NCI-H2081 (cell line): ENCODE measurements around the gene NPIPA5.
"Not testable (repeated sequence)": the region's sequence is repeated elsewhere in the genome, so short reads cannot be mapped to it uniquely, and the experiment has no call there.

Source experiments
- DNase-seq, 2 experiments: peaks; one replicate each; lab custom pipeline; 2025; lab: John Stamatoyannopoulos, UW

The NPIPA5 gene

DNA sequence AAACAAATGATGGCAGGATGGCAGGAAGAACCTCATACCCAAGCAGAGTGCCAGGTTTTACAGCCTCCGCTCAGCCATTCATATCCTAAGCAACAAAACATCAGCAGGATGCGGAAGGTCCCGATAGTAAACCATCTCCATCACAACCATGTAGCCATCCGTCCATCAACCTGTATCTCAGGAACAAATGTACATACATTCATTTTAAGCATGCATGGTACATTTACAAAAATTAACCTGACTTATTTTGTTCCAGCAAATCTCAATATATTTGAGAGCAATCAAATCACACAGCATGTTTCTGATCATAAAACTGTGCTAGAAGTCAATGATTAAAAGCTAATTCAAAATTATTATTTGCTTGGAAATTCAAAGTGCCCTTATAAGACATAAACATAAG, at the start of gene NPIPA5:
Gene NPIPA5, minus strand, starts transcription at position 101 of the 400 bp plus-strand sequence. Its CDS starts 0 bp downstream, at position 101.
- DNase-seq = not testable (repeated sequence)

DNA sequence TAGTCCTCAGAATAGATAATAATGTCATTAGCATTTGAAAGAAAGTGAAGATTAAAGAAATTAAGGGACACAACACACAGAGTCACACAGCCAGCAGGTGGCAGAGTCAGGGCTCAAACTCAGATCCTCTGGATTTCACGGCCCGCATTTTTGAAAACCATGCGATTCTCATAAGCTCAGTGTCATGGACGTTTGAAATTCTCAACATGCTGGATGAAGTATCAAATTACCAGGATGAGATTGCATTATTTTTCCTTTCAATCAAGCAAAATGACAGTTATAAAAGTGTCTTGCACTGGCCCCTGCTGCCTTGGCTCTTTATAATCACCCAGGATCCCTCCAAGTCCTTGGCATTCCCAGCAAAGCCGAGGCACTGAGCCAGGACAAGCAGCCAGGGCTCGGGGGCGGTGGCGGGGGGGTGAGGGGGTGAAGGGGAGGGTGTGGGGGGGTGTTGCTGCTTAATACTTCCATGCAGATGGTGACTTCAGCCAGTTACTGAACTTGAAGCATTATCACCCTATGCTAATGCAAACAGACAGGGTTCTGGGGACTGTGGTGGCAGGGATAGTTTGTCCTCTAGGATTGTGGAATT, 49.6 kb upstream of the NPIPA5 start:
- DNase-seq = peak; percentile 1 to 8

GRCh38 chr16:15426796-15427195, 48.7 kb upstream of the NPIPA5 start:
- DNase-seq = no peak

- no peak for DNase-seq
Observed at GRCh38 chr16:15425861-15426260, 47.8 kb upstream of the NPIPA5 start.

- no peak for DNase-seq
Observed at GRCh38 chr16:15422222-15422621, 44.1 kb upstream of the NPIPA5 start.

- not testable (repeated sequence) for DNase-seq
Observed at GRCh38 chr16:15421696-15422095, 43.6 kb upstream of the NPIPA5 start.

DNA sequence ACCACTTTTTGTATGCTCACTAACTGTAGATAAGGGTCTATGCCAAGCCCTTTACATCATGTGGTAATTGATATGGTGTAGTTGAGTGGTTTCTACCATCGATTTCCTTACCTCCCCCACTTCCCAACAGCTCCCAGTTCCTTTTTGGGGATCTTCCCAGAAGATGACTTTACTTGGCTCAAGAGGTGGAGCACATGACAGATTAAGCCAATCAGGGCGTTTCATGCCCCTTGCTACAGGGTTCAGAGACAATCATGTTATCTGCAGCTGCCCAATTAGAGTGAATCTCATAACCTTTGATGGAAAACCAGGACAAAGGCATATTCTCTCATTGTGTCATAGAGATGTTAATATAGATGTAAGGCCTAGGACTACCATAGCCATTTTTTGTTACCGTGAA, 40.1 kb upstream of the NPIPA5 start:
- no peak for DNase-seq

DNA sequence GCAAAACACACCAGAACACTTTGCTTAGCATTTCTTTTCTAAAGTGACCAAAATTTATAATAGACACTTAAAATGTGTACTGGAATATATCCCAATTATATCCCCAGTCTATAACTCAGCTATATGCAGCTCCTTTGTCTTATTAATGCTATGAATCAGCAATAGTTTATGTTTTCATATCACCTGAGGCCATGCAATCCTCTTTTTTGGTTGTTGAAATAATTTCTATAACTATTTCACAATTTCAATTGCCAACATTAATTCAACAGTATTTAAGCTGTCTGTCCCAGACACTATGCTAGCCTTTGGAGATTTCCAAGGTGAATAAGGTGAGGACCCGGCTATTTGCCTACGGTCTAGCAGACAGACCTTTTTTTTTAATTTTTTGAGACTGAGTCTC, 39.1 kb upstream of the NPIPA5 start:
- no peak for DNase-seq

- DNase-seq = no peak
Observed at GRCh38 chr16:15415511-15415985, 37.5 kb upstream of the NPIPA5 start.

GRCh38 chr16:15409476-15409875, 31.4 kb upstream of the NPIPA5 start:
- DNase-seq = not testable (repeated sequence)

GRCh38 chr16:15407756-15408155, 29.7 kb upstream of the NPIPA5 start:
- DNase-seq = not testable (repeated sequence)

- DNase-seq = no peak
Observed at GRCh38 chr16:15404792-15405191, 26.7 kb upstream of the NPIPA5 start.

DNA sequence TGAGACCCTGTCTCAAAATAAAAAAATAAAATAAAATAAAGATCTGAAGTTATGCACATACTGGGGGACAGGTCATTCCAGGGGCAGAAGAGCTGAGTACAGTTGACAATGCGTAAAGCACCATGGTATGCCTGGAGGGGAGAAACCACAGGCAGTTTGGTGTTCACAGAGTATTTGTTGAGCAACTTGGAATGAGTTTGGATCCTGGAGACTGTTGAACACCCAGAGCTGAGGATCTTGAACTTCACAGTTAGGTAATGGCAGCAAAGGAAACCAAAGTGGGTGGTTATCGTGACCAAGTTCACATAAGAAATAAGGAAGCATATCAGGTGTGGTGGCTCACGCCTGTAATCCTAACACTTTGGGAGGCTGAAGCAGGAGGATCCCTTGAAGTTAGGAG, 26.0 kb upstream of the NPIPA5 start:
- DNase-seq = not testable (repeated sequence)

DNA sequence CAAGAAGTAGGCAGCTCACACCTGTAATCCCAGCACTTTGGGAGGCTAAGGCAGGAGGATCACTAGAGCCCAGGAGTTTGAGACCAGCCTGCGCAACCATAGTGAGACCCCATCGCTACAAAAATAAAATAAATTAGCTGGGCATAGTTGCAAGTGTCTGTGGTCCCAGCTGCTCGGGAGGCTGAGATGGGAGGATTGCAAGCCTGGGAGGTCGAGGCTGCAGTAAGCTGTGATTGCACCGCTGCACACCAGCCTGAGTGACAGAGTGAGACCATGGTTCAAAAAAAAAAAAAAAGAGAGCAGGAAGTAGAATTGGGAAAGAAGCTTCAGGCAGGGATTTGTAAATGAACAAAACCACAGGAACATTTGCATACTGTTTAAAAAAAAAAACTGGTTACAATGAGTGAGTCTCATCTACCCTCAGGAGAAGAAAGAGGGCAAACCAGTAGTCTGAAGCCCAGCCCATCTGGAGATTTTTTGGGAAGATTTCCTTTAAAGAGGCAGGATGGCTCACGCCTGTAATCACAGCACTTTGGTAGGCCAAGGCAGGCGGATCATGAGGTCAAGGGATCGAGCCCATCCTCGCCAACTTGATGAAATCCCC, 25.4 kb upstream of the NPIPA5 start:
- DNase-seq = no peak

DNA sequence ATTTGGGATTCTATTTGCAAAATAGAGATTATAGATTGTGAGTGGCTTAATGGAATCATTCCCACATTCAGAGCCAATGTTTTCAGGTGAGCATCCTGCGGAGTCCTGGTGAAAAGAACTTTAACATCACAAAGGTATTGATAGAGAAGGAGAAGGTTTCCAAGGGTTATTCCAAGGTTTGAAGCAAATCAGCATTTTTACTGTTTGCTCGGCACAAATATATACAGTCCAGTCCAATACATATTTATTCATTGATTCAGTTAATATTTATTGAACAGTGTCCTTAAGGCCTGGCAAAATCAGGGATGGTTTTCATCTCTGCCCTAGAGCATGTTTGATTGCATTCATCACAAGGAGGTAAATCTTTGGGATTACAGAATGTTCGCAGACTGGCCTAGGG, 23.9 kb upstream of the NPIPA5 start:
- DNase-seq = no peak

GRCh38 chr16:15400314-15400713, 22.2 kb upstream of the NPIPA5 start:
- not testable (repeated sequence) for DNase-seq

- no peak for DNase-seq
Observed at GRCh38 chr16:15399317-15399716, 21.2 kb upstream of the NPIPA5 start.

DNA sequence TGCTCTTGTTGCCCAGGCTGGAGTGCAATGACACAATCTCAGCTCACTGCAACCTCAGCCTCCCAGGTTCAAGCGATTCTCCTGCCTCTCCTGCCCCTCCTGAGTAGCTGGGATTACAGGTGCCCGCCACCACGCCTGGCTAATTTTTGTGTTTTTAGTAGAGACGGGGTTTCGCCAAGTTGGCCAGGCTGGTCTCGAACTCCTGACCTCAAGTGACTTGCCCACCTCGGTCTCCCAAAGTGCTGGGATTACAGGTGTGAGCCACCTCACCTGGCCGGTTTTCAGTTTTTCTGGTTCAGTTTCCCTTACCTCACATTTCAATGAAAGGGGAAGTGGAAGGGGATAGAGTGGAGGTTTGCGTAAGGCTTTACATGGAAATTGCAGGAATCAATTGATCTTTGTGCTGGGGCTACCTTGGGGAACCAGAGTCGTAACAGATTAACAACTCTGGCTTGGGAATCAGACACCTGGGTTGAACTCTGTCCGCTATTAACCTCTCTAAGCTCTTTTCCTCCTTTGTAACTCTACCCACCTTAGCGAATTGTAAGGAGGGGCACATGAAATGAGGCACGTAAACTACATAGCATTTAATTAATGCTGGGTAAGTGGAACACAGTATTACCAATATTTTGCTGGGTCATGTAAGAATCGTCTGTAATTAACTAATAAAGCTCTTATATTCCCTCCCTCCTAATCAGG, 20.7 kb upstream of the NPIPA5 start:
- no peak for DNase-seq

- no peak for DNase-seq
Observed at GRCh38 chr16:15396948-15397594, 19.0 kb upstream of the NPIPA5 start.

DNA sequence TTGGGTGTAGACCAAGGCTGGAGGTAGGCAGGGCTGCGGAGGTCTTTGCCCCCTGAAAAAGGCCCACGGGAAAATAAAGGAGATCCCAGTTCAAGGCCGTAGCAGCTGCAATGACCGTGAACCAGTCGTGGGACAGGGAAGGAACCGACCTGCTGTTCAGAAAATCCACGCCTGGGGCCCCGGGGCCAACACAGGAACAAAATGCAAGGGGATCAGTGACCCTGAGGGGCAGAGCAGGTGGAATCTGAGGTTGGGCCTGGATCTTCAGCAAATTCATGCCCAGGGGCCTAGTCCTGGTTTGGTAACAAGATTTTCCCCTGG, 18.4 kb upstream of the NPIPA5 start:
- not testable (repeated sequence) for DNase-seq

- DNase-seq = peak; percentile 13 to 63
Observed at GRCh38 chr16:15395631-15396508, 17.8 kb upstream of the NPIPA5 start, which contains the start of gene MPV17L. TSS of gene MPV17L (plus strand) at chr16:15395754. CDS start at chr16:15395898, 144 bp downstream.

- DNase-seq = not testable (repeated sequence)
Observed at GRCh38 chr16:15393025-15393424, 14.9 kb upstream of the NPIPA5 start.
